NK-92 (cell line): ENCODE measurements around the gene JARID2.

Source experiments
- DNase-seq: peaks from one replicate; lab custom pipeline; 2025; ENCODE audit not compliant: unreplicated experiment; lab: John Stamatoyannopoulos, UW

JARID2 gene

GRCh38 chr6:15391500-15391899, 145.6 kb downstream of the JARID2 start:
- no peak for DNase-seq

GRCh38 chr6:15392182-15392581, 146.3 kb downstream of the JARID2 start:
- DNase-seq, result no peak

GRCh38 chr6:15393605-15394004, 147.7 kb downstream of the JARID2 start:
- DNase-seq, result no peak

GRCh38 chr6:15395087-15395486, 149.2 kb downstream of the JARID2 start:
- DNase-seq, result no peak

- DNase-seq, result no peak
These were observed 150.9 kb downstream of the JARID2 start for GRCh38 chr6:15396808-15397207.

- no peak for DNase-seq
These were observed 152.9 kb downstream of the JARID2 start for GRCh38 chr6:15398633-15399275.

GRCh38 chr6:15399641-15400470, 154.0 kb downstream of the JARID2 start:
- no peak for DNase-seq

GRCh38 chr6:15400572-15401004, 154.7 kb downstream of the JARID2 start:
- no peak for DNase-seq

- DNase-seq, result no peak
These were observed 155.3 kb downstream of the JARID2 start for GRCh38 chr6:15401120-15401519.

GRCh38 chr6:15401769-15402250, 155.9 kb downstream of the JARID2 start:
- DNase-seq, result no peak

GRCh38 chr6:15402406-15403045, 156.7 kb downstream of the JARID2 start:
- DNase-seq, result no peak

GRCh38 chr6:15403094-15403755, 157.4 kb downstream of the JARID2 start:
- DNase-seq, result no peak

GRCh38 chr6:15404685-15404980, 158.8 kb downstream of the JARID2 start:
- DNase-seq, result no peak

- no peak for DNase-seq
These were observed 159.5 kb downstream of the JARID2 start for GRCh38 chr6:15405129-15406068.

GRCh38 chr6:15406452-15406851, 160.6 kb downstream of the JARID2 start:
- no peak for DNase-seq

- DNase-seq, result no peak
These were observed 162.1 kb downstream of the JARID2 start for GRCh38 chr6:15408008-15408407.

- no peak for DNase-seq
These were observed 162.9 kb downstream of the JARID2 start for GRCh38 chr6:15408758-15409157.

- no peak for DNase-seq
These were observed 163.6 kb downstream of the JARID2 start for GRCh38 chr6:15409301-15410125.

GRCh38 chr6:15410126-15410391, 164.2 kb downstream of the JARID2 start:
- no peak for DNase-seq

- DNase-seq, result no peak
These were observed 164.9 kb downstream of the JARID2 start for GRCh38 chr6:15410752-15411151.
